Peyer's patch (tissue), 4 donors: Measurements from ENCODE around the gene SYNJ1. TPM values are rescaled to one million over a fixed set of nuclear protein-coding genes. Genes with fewer than 3 reads are reported as not detected.

Experiments
- DNase-seq, 3 donors: peaks; one replicate each; pipeline ENCODE4 v3.0.0-alpha.2; 2017 to 2019
- H3K27ac ChIP-seq, 4 donors: fragments of 200-600 bp; sonication (generic); one replicate each; pipeline ENCODE4 v1.5.1; 2016 to 2019
- H3K27me3 ChIP-seq, 2 donors: fragments of 200-600 bp; sonication (generic); one replicate each; pipeline ENCODE4 v1.5.1; 2019
- H3K36me3 ChIP-seq, 3 donors: fragments of 200-600 bp; sonication (generic); one replicate each; pipeline ENCODE4 v1.5.1; 2016 to 2019
- H3K4me1 ChIP-seq, 4 donors: fragments of 200-600 bp; sonication (generic); one replicate each; pipeline ENCODE4 v1.5.1; 2016 to 2019
- H3K4me3 ChIP-seq, 4 donors: fragments of 200-600 bp; sonication (generic); 1 replicate in 3 of 4; 2 replicates in 1 of 4; pipeline ENCODE4 v1.5.1; 2016 to 2019; ENCODE audit warnings: mild to moderate bottlenecking in 1 of 4
- H3K9me3 ChIP-seq, 4 donors: fragments of 200-600 bp; sonication (generic); one replicate each; pipeline ENCODE4 v1.5.1; 2016 to 2019; ENCODE audit warnings: mild to moderate bottlenecking in 1 of 4
- CTCF ChIP-seq, 6 experiments: fragments of 450-650 bp in 4 of 6; fragments of 200-600 bp in 2 of 6; sonication (generic) in 1 of 6; IDR thresholded peaks; one replicate each; pipeline ENCODE4 v1.5.1; 2017 to 2019; ENCODE audit warnings: antibody characterized with exemption in 6 of 6, mild to moderate bottlenecking in 3 of 6, moderate library complexity in 1 of 6
- POLR2A ChIP-seq, 2 donors: fragments of 450-650 bp; IDR thresholded peaks; one replicate each; pipeline ENCODE4 v1.5.1; 2017; ENCODE audit warnings: antibody characterized with exemption in 2 of 2, mild to moderate bottlenecking in 2 of 2, moderate library complexity in 2 of 2
- total RNA-seq, 4 donors: library from RNA; depleted of rRNA; stranded (reverse); fragments of >200 nt; gene quantifications; one replicate each; pipeline ENCODE4 v1.1.0, GENCODE V29; 2016

Gene SYNJ1
- total RNA-seq, 4 donors from 2014 or later: 13.5 to 45.4 (median 16.1) TPM

- Histone ChIP-seq H3K36me3 (peaks cover 0 to 47% (median 0%) of the 10 kb centered on the region in 3 donors), H3K4me1 (no peaks in the 10 kb centered on the region), H3K27me3 (no peaks in the 10 kb centered on the region), H3K9me3 (no peaks in the 10 kb centered on the region), H3K27ac (no peak overlapping the region), H3K4me3 (no peak overlapping the region)
- TF ChIP-seq CTCF (IDR thresholded peaks at IDR 0.05) (no peak), POLR2A (IDR thresholded peaks at IDR 0.05) (no peak)
- DNase-seq: no peak
These were observed 128.7 kb downstream of the SYNJ1 start for GRCh38 chr21:32599091-32599490.

DNA sequence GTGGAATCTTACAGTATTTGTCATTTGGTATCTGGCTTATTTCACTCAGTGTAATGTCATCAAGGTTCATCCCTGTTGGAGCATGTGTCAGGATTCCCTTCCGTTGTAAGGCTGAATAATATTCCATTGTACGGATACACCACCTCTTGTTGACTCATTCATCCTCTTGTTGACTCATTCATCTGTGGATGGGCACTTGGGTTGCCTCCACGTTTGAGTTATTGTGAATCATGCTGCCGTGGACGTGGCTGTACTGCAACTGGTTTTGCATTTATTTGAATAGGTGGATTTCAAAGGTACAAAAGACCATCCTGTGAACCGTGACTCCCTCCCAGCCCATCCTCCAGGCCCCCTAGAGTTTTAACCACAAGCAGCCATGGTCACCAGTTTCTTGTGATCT lies 130.6 kb downstream of the SYNJ1 start:
- H3K27ac ChIP-seq: no peak overlapping the region
- peaks cover 0 to 28% (median 0%) of the 10 kb centered on the region in 3 donors for H3K36me3 ChIP-seq
- H3K27me3 ChIP-seq: no peaks in the 10 kb centered on the region
- H3K9me3 ChIP-seq: no peaks in the 10 kb centered on the region
- TF ChIP-seq CTCF (IDR thresholded peaks at IDR 0.05) (no peak), POLR2A (IDR thresholded peaks at IDR 0.05) (no peak)
- no peak overlapping the region for H3K4me3 ChIP-seq
- no peaks in the 10 kb centered on the region for H3K4me1 ChIP-seq
- DNase-seq: no peak

DNA sequence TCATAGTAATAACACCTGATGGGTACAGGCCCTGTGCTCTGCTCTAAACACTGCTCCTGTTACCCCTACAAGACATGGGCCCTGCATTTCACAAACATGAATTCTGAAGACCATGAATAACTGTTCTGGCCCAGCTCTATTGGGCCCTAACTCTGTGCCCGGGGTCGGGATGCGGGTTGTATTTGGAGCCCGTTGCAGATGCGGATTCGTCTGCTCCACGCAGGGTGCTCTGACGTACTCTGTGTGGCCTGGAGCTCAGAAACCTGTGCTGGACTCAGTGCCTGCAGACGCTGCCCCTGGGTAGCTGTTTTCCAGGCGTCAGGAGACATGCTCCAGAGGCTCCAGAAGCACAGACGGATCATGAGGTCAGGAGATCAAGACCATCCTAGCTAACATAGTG lies 132.4 kb downstream of the SYNJ1 start:
- DNase-seq: no peak
- Histone ChIP-seq H3K27ac (no peak overlapping the region), H3K36me3 (peaks cover 0 to 20% (median 0%) of the 10 kb centered on the region in 3 donors), H3K4me3 (no peak overlapping the region), H3K27me3 (no peaks in the 10 kb centered on the region), H3K9me3 (no peaks in the 10 kb centered on the region), H3K4me1 (no peaks in the 10 kb centered on the region)
- TF ChIP-seq POLR2A (IDR thresholded peaks at IDR 0.05) (no peak), CTCF (IDR thresholded peaks at IDR 0.05) (no peak)

DNA sequence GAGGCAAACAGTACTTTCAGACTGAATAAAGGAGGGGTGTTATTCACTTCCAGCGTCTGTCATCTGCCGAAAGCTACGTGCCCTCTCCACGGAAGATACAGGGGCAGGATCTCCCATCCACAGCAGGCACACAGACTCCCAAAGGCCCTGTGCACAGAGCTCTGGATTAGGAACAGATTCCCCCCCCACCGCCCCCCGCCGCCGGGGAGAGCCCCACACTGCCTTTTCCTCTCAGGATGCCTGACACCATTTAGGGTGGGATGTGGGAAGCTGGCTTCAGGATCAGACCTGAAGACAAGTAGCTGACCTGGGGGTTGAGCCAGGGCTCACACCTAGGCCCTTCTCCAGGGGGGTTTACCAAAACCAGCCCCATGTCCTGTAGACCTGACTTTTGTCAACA lies 134.1 kb downstream of the SYNJ1 start:
- TF ChIP-seq CTCF (IDR thresholded peaks at IDR 0.05) (no peak), POLR2A (IDR thresholded peaks at IDR 0.05) (no peak)
- no peaks in the 10 kb centered on the region for H3K4me1 ChIP-seq
- DNase-seq: no peak
- no peaks in the 10 kb centered on the region for H3K27me3 ChIP-seq
- no peaks in the 10 kb centered on the region for H3K9me3 ChIP-seq
- no peak overlapping the region for H3K4me3 ChIP-seq
- no peak overlapping the region for H3K27ac ChIP-seq
- H3K36me3 ChIP-seq: peaks cover 0 to 5% (median 0%) of the 10 kb centered on the region in 3 donors

DNA sequence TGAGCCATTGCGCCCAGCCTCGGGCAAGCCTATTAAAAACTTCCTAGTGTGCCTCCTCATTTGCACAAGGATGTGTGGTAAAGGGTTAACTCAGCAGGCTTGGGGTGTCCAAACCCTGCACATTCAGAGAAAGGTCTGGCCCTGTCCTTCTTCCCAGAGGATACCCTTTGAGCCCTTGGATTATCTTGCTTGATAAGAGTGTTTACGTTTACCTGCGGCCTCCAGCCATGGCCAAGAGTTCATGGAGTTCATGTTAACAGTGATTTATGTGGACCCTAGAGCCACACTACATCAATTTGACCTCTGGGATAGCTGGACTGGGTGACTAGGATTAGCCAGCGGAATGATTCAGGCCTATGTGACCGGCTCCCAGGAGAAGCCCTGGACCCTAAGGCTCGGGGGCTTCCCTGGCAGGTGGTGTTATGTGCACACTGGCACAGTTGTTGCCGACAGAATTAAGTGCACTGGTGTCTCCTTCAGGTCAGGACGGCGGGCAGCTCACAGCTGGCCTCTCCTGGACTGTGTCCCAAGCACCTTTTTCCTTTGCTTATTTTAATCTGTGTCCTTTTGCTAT lies 134.8 kb downstream of the SYNJ1 start:
- H3K9me3 ChIP-seq: no peaks in the 10 kb centered on the region
- H3K4me3 ChIP-seq: no peak overlapping the region
- H3K27me3 ChIP-seq: no peaks in the 10 kb centered on the region
- no peak for DNase-seq
- H3K4me1 ChIP-seq: no peaks in the 10 kb centered on the region
- H3K36me3 ChIP-seq: peaks cover 0 to 3% (median 0%) of the 10 kb centered on the region in 3 donors
- TF ChIP-seq POLR2A (IDR thresholded peaks at IDR 0.05) (no peak), CTCF (IDR thresholded peaks at IDR 0.05) (no peak)
- no peak overlapping the region for H3K27ac ChIP-seq

DNA sequence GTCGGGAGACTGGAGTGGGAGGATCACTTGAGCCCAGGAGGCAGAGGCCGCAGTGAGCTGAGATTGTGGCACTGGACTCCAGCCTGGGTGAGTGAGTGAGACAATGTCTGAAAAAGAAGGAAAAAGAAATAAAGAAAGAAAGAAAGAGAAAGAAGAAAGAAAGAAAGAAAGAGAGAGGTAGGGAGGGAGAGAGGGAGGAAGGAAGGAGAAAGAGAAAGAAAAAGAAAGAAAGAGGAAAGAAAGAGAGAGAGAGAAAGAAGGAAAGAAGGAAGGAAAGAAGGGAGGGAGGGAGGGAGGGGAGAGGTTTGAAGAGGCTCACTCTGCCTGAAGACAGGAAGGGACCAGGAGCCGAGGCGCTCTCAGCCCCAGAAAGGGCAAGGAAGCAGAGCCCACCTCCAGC lies 137.7 kb downstream of the SYNJ1 start:
- no peaks in the 10 kb centered on the region for H3K36me3 ChIP-seq
- H3K4me1 ChIP-seq: no peaks in the 10 kb centered on the region
- H3K27ac ChIP-seq: no peak overlapping the region
- no peak for DNase-seq
- no peak overlapping the region for H3K4me3 ChIP-seq
- no peaks in the 10 kb centered on the region for H3K27me3 ChIP-seq
- TF ChIP-seq POLR2A (IDR thresholded peaks at IDR 0.05) (no peak), CTCF (IDR thresholded peaks at IDR 0.05) (no peak)
- H3K9me3 ChIP-seq: no peaks in the 10 kb centered on the region
